Mesendoderm (in vitro differentiated cells): ENCODE measurements around the gene FGF11.
A peak's percentile ranks its signal among the peaks of the same experiment; 100 is the strongest.

Experiments
- DNase-seq: peaks from one replicate; pipeline ENCODE4 v3.0.0; 2013
- H2AK5ac ChIP-seq: 2 replicates; pipeline ENCODE4 v1.6.1; 2013; ENCODE audit warnings: low read length, inconsistent platforms
- H2BK120ac ChIP-seq: 2 replicates; pipeline ENCODE4 v1.6.1; 2013; ENCODE audit warnings: low read depth, mild to moderate bottlenecking, low read length, moderate library complexity, mixed read lengths
- H2BK15ac ChIP-seq: replicated peaks from 2 replicates; pipeline ENCODE4 v1.6.1; 2013; ENCODE audit warnings: low read depth, mild to moderate bottlenecking, moderate library complexity
- H2BK5ac ChIP-seq: 2 replicates; pipeline ENCODE4 v1.6.1; 2013; ENCODE audit warnings: low read length, inconsistent platforms
- H3K18ac ChIP-seq: 2 replicates; pipeline ENCODE4 v1.6.1; 2013; ENCODE audit warnings: mild to moderate bottlenecking, low read length, mixed read lengths
- H3K23ac ChIP-seq: one replicate; pipeline ENCODE4 v1.6.1; 2013; ENCODE audit warnings: low read length
- H3K27ac ChIP-seq: 2 replicates; pipeline ENCODE4 v1.5.1; 2013; ENCODE audit warnings: low read depth, mild to moderate bottlenecking, inconsistent platforms, low read length, moderate library complexity
- H3K27me3 ChIP-seq: 2 replicates; pipeline ENCODE4 v1.6.1; 2013; ENCODE audit warnings: low read length, control low read depth, mild to moderate bottlenecking, inconsistent platforms; ENCODE audit not compliant: insufficient read depth, poor library complexity
- H3K36me3 ChIP-seq: 2 replicates; pipeline ENCODE4 v1.6.1; 2013; ENCODE audit warnings: low read length, inconsistent platforms; ENCODE audit not compliant: control insufficient read depth, insufficient read depth
- H3K4ac ChIP-seq: one replicate; pipeline ENCODE4 v1.6.1; 2013; ENCODE audit warnings: low read depth, mild to moderate bottlenecking, low read length, moderate library complexity
- H3K4me1 ChIP-seq: 2 replicates; pipeline ENCODE4 v1.6.1; 2013; ENCODE audit warnings: low read depth, low read length, inconsistent platforms; ENCODE audit not compliant: control insufficient read depth
- H3K4me2 ChIP-seq: 2 replicates; pipeline ENCODE4 v1.6.1; 2013; ENCODE audit warnings: low read length
- H3K4me3 ChIP-seq: 2 replicates; pipeline ENCODE4 v1.5.1; 2013; ENCODE audit warnings: mild to moderate bottlenecking, low read length
- H3K56ac ChIP-seq: one replicate; pipeline ENCODE4 v1.6.1; 2013; ENCODE audit warnings: low read length
- H3K79me1 ChIP-seq: 2 replicates; pipeline ENCODE4 v1.6.1; 2013; ENCODE audit warnings: low read length, inconsistent platforms
- H3K79me2 ChIP-seq: 2 replicates; pipeline ENCODE4 v1.6.1; 2013; ENCODE audit warnings: mild to moderate bottlenecking, low read length; ENCODE audit not compliant: control insufficient read depth, insufficient read depth
- H3K9ac ChIP-seq: 2 replicates; pipeline ENCODE4 v1.6.1; 2013; ENCODE audit warnings: low read length, inconsistent platforms
- H4K5ac ChIP-seq: one replicate; pipeline ENCODE4 v1.6.1; 2013; ENCODE audit warnings: low read length
- H4K8ac ChIP-seq: one replicate; pipeline ENCODE4 v1.6.1; 2013; ENCODE audit warnings: low read depth, mild to moderate bottlenecking, control low read depth, low read length, moderate library complexity
- WGBS: extraction: QIAGEN DNeasy Blood & Tissue Kit; methylation state at CpG from one replicate; pipeline ENCODE4 v1.1.7; 2013; ENCODE audit warnings: low lambda C conversion rate, missing lambda C conversion rate; ENCODE audit not compliant: insufficient coverage; ENCODE audit errors: extremely low coverage; 5-methylcytosine and 5-hydroxymethylcytosine counted together

FGF11 gene

GRCh38 chr17:7431231-7431630, 8.1 kb upstream of the FGF11 start:
- Histone ChIP-seq H3K18ac (no peak overlapping the region), H3K4me3 (no peak overlapping the region), H3K56ac (no peak overlapping the region), H4K8ac (no peak overlapping the region), H3K4ac (no peak overlapping the region), H3K27me3 (no peaks in the 10 kb centered on the region), H3K4me2 (no peak overlapping the region), H2AK5ac (no peak overlapping the region), H3K27ac (no peak overlapping the region), H2BK5ac (no peak overlapping the region), H3K79me1 (no peaks in the 10 kb centered on the region), H3K36me3 (no peaks in the 10 kb centered on the region), H3K23ac (no peak overlapping the region), H2BK15ac (no peak overlapping the region), H3K4me1 (no peaks in the 10 kb centered on the region), H3K79me2 (no peaks in the 10 kb centered on the region), H3K9ac (no peak overlapping the region), H4K5ac (no peak overlapping the region), H2BK120ac (no peak overlapping the region)
- no peak for DNase-seq
- WGBS, result no CpG with 5 or more reads among the region's 1 CpG

GRCh38 chr17:7432296-7432695, 7.0 kb upstream of the FGF11 start:
- Histone ChIP-seq H4K5ac (no peak overlapping the region), H4K8ac (no peak overlapping the region), H2BK5ac (no peak overlapping the region), H3K79me2 (no peaks in the 10 kb centered on the region), H3K9ac (no peak overlapping the region), H3K36me3 (no peaks in the 10 kb centered on the region), H2AK5ac (no peak overlapping the region), H3K4me2 (no peak overlapping the region), H3K27me3 (no peaks in the 10 kb centered on the region), H3K18ac (no peak overlapping the region), H3K4me3 (no peak overlapping the region), H3K79me1 (no peaks in the 10 kb centered on the region), H3K23ac (no peak overlapping the region), H3K56ac (no peak overlapping the region), H2BK15ac (no peak overlapping the region), H3K27ac (no peak overlapping the region), H3K4me1 (no peaks in the 10 kb centered on the region), H2BK120ac (no peak overlapping the region), H3K4ac (no peak overlapping the region)
- no CpG with 5 or more reads among the region's 11 CpGs for WGBS
- no peak for DNase-seq

- Histone ChIP-seq H3K18ac (peak overlapping the region; percentile 62), H2AK5ac (no peak overlapping the region), H3K9ac (peak overlapping the region; percentile 73), H3K79me1 (no peaks in the 10 kb centered on the region), H3K4me1 (peaks cover 3% of the 10 kb centered on the region), H2BK120ac (no peak overlapping the region), H3K4me3 (peak overlapping the region; percentile 19), H3K27ac (peak overlapping the region; percentile 24), H3K56ac (peak overlapping the region; percentile 87), H4K8ac (no peak overlapping the region), H3K27me3 (peaks cover 9% of the 10 kb centered on the region), H3K4me2 (peak overlapping the region; percentile 63), H4K5ac (no peak overlapping the region), H3K4ac (no peak overlapping the region), H2BK5ac (no peak overlapping the region), H3K23ac (no peak overlapping the region), H2BK15ac (no peak overlapping the region), H3K79me2 (no peaks in the 10 kb centered on the region), H3K36me3 (no peaks in the 10 kb centered on the region)
- no CpG with 5 or more reads among the region's 49 CpGs for WGBS
- DNase-seq, result peak; percentile 84
Measured at GRCh38 chr17:7435676-7436555, 3.4 kb upstream of the FGF11 start.

GRCh38 chr17:7436556-7437368, 2.5 kb upstream of the FGF11 start:
- Histone ChIP-seq H3K4ac (peak overlapping the region; percentile 63), H3K27ac (no peak overlapping the region), H3K18ac (peak overlapping the region; percentile 24), H3K23ac (no peak overlapping the region), H3K4me3 (peak overlapping the region; percentile 23), H4K8ac (no peak overlapping the region), H2BK5ac (no peak overlapping the region), H4K5ac (no peak overlapping the region), H3K56ac (peak overlapping the region; percentile 87), H3K79me2 (no peaks in the 10 kb centered on the region), H3K79me1 (no peaks in the 10 kb centered on the region), H3K4me2 (peak overlapping the region; percentile 63), H2BK120ac (no peak overlapping the region), H3K9ac (peak overlapping the region; percentile 73), H2AK5ac (no peak overlapping the region), H2BK15ac (no peak overlapping the region), H3K36me3 (no peaks in the 10 kb centered on the region), H3K27me3 (peaks cover 9% of the 10 kb centered on the region), H3K4me1 (peaks cover 5% of the 10 kb centered on the region)
- DNase-seq, result peak; percentile 95
- no CpG with 5 or more reads among the region's 92 CpGs for WGBS

GRCh38 chr17:7437369-7437863, 1.9 kb upstream of the FGF11 start:
- Histone ChIP-seq H3K56ac (peak overlapping the region; percentile 84), H3K4me1 (peaks cover 5% of the 10 kb centered on the region), H3K27ac (no peak overlapping the region), H3K36me3 (no peaks in the 10 kb centered on the region), H3K79me2 (no peaks in the 10 kb centered on the region), H2AK5ac (no peak overlapping the region), H3K4me2 (peak overlapping the region; percentile 88), H3K4ac (peak overlapping the region; percentile 10), H3K9ac (peak overlapping the region; percentile 73), H2BK120ac (no peak overlapping the region), H3K27me3 (peaks cover 9% of the 10 kb centered on the region), H3K18ac (peak overlapping the region; percentile 8), H4K8ac (no peak overlapping the region), H2BK15ac (no peak overlapping the region), H3K79me1 (no peaks in the 10 kb centered on the region), H3K23ac (no peak overlapping the region), H3K4me3 (peak overlapping the region; percentile 39), H2BK5ac (no peak overlapping the region), H4K5ac (no peak overlapping the region)
- no peak for DNase-seq
- WGBS, result no CpG with 5 or more reads among the region's 31 CpGs
